Endothelial cell of umbilical vein (primary cell): Measurements from ENCODE around the gene CA14.

Experiments used
- CTCF ChIP-seq, 2 donors: IDR thresholded peaks; 1 replicate in 1 of 2; 2 replicates in 1 of 2; pipeline ENCODE4 v1.5.1; 2011; ENCODE audit warnings: low read length in 2 of 2, mild to moderate bottlenecking in 2 of 2, moderate library complexity in 2 of 2, control low read depth in 1 of 2, inconsistent platforms in 1 of 2, low read depth in 1 of 2; ENCODE audit not compliant: insufficient read depth in 1 of 2; ENCODE audit errors: extremely low read depth in 1 of 2
- POLR2A ChIP-seq: IDR thresholded peaks from 2 replicates; pipeline ENCODE4 v1.6.1; 2012; ENCODE audit warnings: low read depth, mild to moderate bottlenecking, control low read depth, low read length

GRCh38 chr1:150273311-150273710, 15.7 kb downstream of the CA14 start:
- TF ChIP-seq POLR2A (no peak), CTCF (IDR thresholded peaks at IDR 0.05; ENCODE audit: extremely low read depth in 1 of 2, insufficient read depth in 1 of 2, low read depth in 1 of 2, low read length in 2 of 2) (no peak)
